ENCODE results near the gene ADAM11. TPM values are rescaled to one million over a fixed set of nuclear protein-coding genes. Genes with fewer than 3 reads are reported as not detected.

Gene ADAM11
- total and polyA plus RNA-seq, 2 of the 13 experiments (the other 11 are each of a cell fraction or from before 2014, with no cell fraction given), result 0.38 to 0.91 TPM

DNA sequence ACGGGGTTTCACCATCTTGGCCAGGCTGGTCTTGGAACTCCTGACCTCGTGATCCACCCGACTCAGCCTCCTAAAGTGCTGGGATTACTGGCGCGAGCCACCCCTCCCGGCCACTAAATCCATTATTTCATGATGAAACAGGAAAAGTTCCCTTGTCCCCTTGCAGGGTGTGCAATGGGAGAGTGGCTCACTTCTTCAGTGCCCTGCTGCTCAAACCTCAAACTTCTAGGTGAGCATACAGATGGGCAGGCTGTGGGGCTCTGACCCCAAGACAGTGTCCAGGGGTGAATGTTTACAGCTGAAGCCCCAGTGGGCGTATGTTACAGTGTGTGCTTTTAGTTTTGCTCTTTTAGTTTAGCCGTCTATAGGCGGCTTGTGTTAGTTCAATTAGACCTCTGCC is 36.6 kb downstream of the ADAM11 start (continued):
- TF ChIP-seq, protein P1, sequence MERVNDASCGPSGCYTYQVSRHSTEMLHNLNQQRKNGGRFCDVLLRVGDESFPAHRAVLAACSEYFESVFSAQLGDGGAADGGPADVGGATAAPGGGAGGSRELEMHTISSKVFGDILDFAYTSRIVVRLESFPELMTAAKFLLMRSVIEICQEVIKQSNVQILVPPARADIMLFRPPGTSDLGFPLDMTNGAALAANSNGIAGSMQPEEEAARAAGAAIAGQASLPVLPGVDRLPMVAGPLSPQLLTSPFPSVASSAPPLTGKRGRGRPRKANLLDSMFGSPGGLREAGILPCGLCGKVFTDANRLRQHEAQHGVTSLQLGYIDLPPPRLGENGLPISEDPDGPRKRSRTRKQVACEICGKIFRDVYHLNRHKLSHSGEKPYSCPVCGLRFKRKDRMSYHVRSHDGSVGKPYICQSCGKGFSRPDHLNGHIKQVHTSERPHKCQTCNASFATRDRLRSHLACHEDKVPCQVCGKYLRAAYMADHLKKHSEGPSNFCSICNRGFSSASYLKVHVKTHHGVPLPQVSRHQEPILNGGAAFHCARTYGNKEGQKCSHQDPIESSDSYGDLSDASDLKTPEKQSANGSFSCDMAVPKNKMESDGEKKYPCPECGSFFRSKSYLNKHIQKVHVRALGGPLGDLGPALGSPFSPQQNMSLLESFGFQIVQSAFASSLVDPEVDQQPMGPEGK (CRISPR knock-in tag; IDR thresholded peaks at IDR 0.05), result no peak
- TF ChIP-seq KLF6 (CRISPR knock-in tag; IDR thresholded peaks at IDR 0.05) (no peak), SNRNP70 (IDR thresholded peaks at IDR 0.05; ENCODE audit: low read depth, low read length) (no peak), POLR2A (IDR thresholded peaks at IDR 0.05; ENCODE audit: insufficient read depth in 1 of 2, low read depth in 2 of 2, low read length in 2 of 2) (no peak), ZNF670 (CRISPR knock-in tag; IDR thresholded peaks at IDR 0.05; ENCODE audit: borderline replicate concordance) (no peak), CBFB (CRISPR knock-in tag; IDR thresholded peaks at IDR 0.05) (no peak), RBM22 (optimal IDR thresholded peaks at IDR 0.05; ENCODE audit: low read length) (no peak), ZNF615 (CRISPR knock-in tag; IDR thresholded peaks at IDR 0.05; ENCODE audit: borderline replicate concordance) (no peak), ZNF33B (CRISPR knock-in tag; IDR thresholded peaks at IDR 0.05) (no peak), MAFG (CRISPR knock-in tag; IDR thresholded peaks at IDR 0.05) (no peak)
- TF ChIP-seq, protein P2, sequence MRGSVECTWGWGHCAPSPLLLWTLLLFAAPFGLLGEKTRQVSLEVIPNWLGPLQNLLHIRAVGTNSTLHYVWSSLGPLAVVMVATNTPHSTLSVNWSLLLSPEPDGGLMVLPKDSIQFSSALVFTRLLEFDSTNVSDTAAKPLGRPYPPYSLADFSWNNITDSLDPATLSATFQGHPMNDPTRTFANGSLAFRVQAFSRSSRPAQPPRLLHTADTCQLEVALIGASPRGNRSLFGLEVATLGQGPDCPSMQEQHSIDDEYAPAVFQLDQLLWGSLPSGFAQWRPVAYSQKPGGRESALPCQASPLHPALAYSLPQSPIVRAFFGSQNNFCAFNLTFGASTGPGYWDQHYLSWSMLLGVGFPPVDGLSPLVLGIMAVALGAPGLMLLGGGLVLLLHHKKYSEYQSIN (CRISPR knock-in tag; IDR thresholded peaks at IDR 0.05; ENCODE audit: borderline replicate concordance), result no peak
- TF ChIP-seq, protein P3, sequence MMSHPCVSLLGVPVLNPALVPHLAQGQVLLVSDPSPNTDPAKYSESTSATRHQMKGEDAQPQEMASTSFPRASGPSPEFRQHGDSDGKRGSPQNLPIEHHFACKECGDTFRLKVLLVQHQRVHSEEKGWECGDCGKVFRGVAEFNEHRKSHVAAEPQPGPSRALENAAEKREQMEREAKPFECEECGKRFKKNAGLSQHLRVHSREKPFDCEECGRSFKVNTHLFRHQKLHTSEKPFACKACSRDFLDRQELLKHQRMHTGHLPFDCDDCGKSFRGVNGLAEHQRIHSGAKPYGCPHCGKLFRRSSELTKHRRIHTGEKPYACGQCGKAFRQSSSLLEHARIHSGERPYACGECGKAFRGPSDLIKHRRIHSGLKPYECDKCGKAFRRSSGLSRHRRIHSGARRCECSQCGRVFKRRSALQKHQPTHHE (CRISPR knock-in tag; IDR thresholded peaks at IDR 0.05; ENCODE audit: borderline replicate concordance), result no peak
